ENCODE measurements around the gene HNRNPL.

- TF ChIP-seq PATZ1 (CRISPR knock-in tag; IDR thresholded peaks at IDR 0.05; ENCODE audit: borderline replicate concordance) = no peak
- TF ChIP-seq ZFP30 (CRISPR knock-in tag; IDR thresholded peaks at IDR 0.05) = no peak
- TF ChIP-seq ZFP3 (CRISPR knock-in tag; IDR thresholded peaks at IDR 0.05) = no peak
- no peak for TF ChIP-seq POU6F1 (CRISPR knock-in tag; IDR thresholded peaks at IDR 0.05; ENCODE audit: borderline replicate concordance, low read depth)
- TF ChIP-seq BACH2 (CRISPR knock-in tag; IDR thresholded peaks at IDR 0.05; ENCODE audit: borderline replicate concordance) = no peak
- TF ChIP-seq ARNTL (CRISPR knock-in tag; IDR thresholded peaks at IDR 0.05; ENCODE audit: borderline replicate concordance, low read depth) = no peak
Measured at GRCh38 chr19:38840583-38840968, 9.2 kb downstream of the HNRNPL start.

Data from SK-N-SH treated with all-trans-retinoic acid at 6 μM for 48 hours (cell line).